Measurements from ENCODE around the gene GPR160. TPM values are rescaled to one million over a fixed set of nuclear protein-coding genes. Genes with fewer than 3 reads are reported as not detected.
A peak's percentile ranks its signal among the peaks of the same experiment; 100 is the strongest.

The GPR160 gene
- total RNA-seq, 1 experiment from 2014 or later: 9.9 TPM

- Histone ChIP-seq H3K9me3 (ENCODE audit: control insufficient read depth in 1 of 2, insufficient read depth in 1 of 2, low read depth in 1 of 2, low read length in 2 of 2) (no peaks in the 10 kb centered on the region), H3K36me3 (ENCODE audit: control insufficient read depth in 1 of 2, insufficient read depth in 2 of 2, low read length in 2 of 2) (no peaks in the 10 kb centered on the region), H3K9ac (ENCODE audit: low read length) (no peak overlapping the region), H3K4me1 (ENCODE audit: control insufficient read depth in 1 of 2, insufficient read depth in 2 of 2, low read length in 2 of 2) (no peaks in the 10 kb centered on the region), H3K79me2 (ENCODE audit: insufficient read depth, low read length) (no peaks in the 10 kb centered on the region), H3K4me2 (ENCODE audit: low read length) (no peak overlapping the region), H4K20me1 (ENCODE audit: insufficient read depth) (no peaks in the 10 kb centered on the region), H3K27ac (ENCODE audit: low read depth, low read length) (no peak overlapping the region), H3K4me3 (replicated peaks in 1 of 2; ENCODE audit: low read depth in 1 of 2, low read length in 2 of 2) (no peak overlapping the region), H2AFZ (ENCODE audit: low read depth, low read length, poor library complexity, severe bottlenecking) (no peak overlapping the region), H3K27me3 (ENCODE audit: insufficient read depth, low read length) (no peaks in the 10 kb centered on the region), H3K9me2 (ENCODE audit: insufficient read depth) (no peaks in the 10 kb centered on the region)
- TF ChIP-seq MAX (IDR thresholded peaks at IDR 0.05): no peak
- TF ChIP-seq EGR1 (IDR thresholded peaks at IDR 0.05; ENCODE audit: low read depth): no peak
- TF ChIP-seq ZFX (IDR thresholded peaks at IDR 0.05): no peak
- no peak for TF ChIP-seq RAD21 (IDR thresholded peaks at IDR 0.05; ENCODE audit: low read depth)
- no peak for TF ChIP-seq CEBPB (IDR thresholded peaks at IDR 0.05; ENCODE audit: low read depth)
- RAD21 ChIA-PET (ENCODE audit: low non-redundant PET in 1 of 2, low total read pairs in 2 of 2, uncharacterized antibody in 2 of 2, unreplicated experiment in 2 of 2): no interaction called here
- no TSS peak for BruUV-seq (replicated peaks)
- POLR2A ChIA-PET: no interaction called here
- no peak for DNase-seq (ENCODE audit: low read depth, low spot score)
- ATAC-seq: no peak
- CTCF ChIA-PET: interaction anchor here (0.7 kb wide), 1 partner anchor 351 kb away, joined by 3 read pairs; no protein-coding TSS in a partner anchor
- intact Hi-C loops (cut with micrococcal nuclease): no loop called here
Measured at GRCh38 chr3:170062068-170062467, 24.3 kb downstream of the GPR160 start.

- Histone ChIP-seq H3K4me2 (ENCODE audit: low read length) (no peak overlapping the region), H3K9me2 (ENCODE audit: insufficient read depth) (no peaks in the 10 kb centered on the region), H3K27ac (ENCODE audit: low read depth, low read length) (no peak overlapping the region), H3K27me3 (ENCODE audit: insufficient read depth, low read length) (no peaks in the 10 kb centered on the region), H3K9ac (ENCODE audit: low read length) (no peak overlapping the region), H4K20me1 (ENCODE audit: insufficient read depth) (no peaks in the 10 kb centered on the region), H2AFZ (ENCODE audit: low read depth, low read length, poor library complexity, severe bottlenecking) (no peak overlapping the region), H3K4me1 (ENCODE audit: control insufficient read depth in 1 of 2, insufficient read depth in 2 of 2, low read length in 2 of 2) (no peaks in the 10 kb centered on the region), H3K9me3 (ENCODE audit: control insufficient read depth in 1 of 2, insufficient read depth in 1 of 2, low read depth in 1 of 2, low read length in 2 of 2) (no peaks in the 10 kb centered on the region), H3K4me3 (replicated peaks in 1 of 2; ENCODE audit: low read depth in 1 of 2, low read length in 2 of 2) (no peak overlapping the region), H3K36me3 (ENCODE audit: control insufficient read depth in 1 of 2, insufficient read depth in 2 of 2, low read length in 2 of 2) (no peaks in the 10 kb centered on the region), H3K79me2 (ENCODE audit: insufficient read depth, low read length) (no peaks in the 10 kb centered on the region)
- CTCF ChIA-PET: interaction anchor here (0.7 kb wide), 1 partner anchor 350 kb away, joined by 3 read pairs; no protein-coding TSS in a partner anchor
- no TSS peak for BruUV-seq (replicated peaks)
- ATAC-seq (no peak; the same call in 1 of the 2 replicates), DNase-seq (ENCODE audit: low read depth, low spot score) (no peak)
- POLR2A ChIA-PET: no interaction called here
- intact Hi-C loops (cut with micrococcal nuclease): no loop called here
- TF ChIP-seq SIN3A (IDR thresholded peaks at IDR 0.05; ENCODE audit: low read depth) (no peak), POLR2A (IDR thresholded peaks at IDR 0.05; ENCODE audit: borderline replicate concordance, extremely low read depth, insufficient read depth, insufficient read length) (no peak), ELF1 (IDR thresholded peaks at IDR 0.05; ENCODE audit: borderline replicate concordance, low read depth) (no peak), SP1 (IDR thresholded peaks at IDR 0.05; ENCODE audit: low read depth) (no peak), POLR2AphosphoS5 (IDR thresholded peaks at IDR 0.05; ENCODE audit: low read depth, low read length) (no peak), MAX (IDR thresholded peaks at IDR 0.05) (no peak), CEBPB (IDR thresholded peaks at IDR 0.05; ENCODE audit: low read depth) (no peak), ZFX (IDR thresholded peaks at IDR 0.05) (no peak), EZH2 (IDR thresholded peaks at IDR 0.05) (no peak), ZNF274 (IDR thresholded peaks at IDR 0.05; ENCODE audit: low read depth, low read length) (no peak), EZH2phosphoT487 (IDR thresholded peaks at IDR 0.05; ENCODE audit: borderline replicate concordance) (no peak), CTCF (IDR thresholded peaks at IDR 0.05 in 2 of 3, conservative IDR thresholded peaks at IDR 0.05 in 1 of 3; ENCODE audit: borderline replicate concordance in 1 of 3, insufficient read depth in 1 of 3, low read depth in 2 of 3, low read length in 2 of 3) (peak in 2 of 3 experiments; percentile 37 to 51; a peak in 4 of 6 replicates), RAD21 (IDR thresholded peaks at IDR 0.05; ENCODE audit: low read depth) (0 out of 2 replicates have a peak, but pooled peaks have one; percentile 8), CBX3 (IDR thresholded peaks at IDR 0.05; ENCODE audit: low read depth) (no peak)
- RAD21 ChIA-PET (ENCODE audit: low non-redundant PET in 1 of 2, low total read pairs in 2 of 2, uncharacterized antibody in 2 of 2, unreplicated experiment in 2 of 2): no interaction called here
Measured at GRCh38 chr3:170062769-170063168, 25.0 kb downstream of the GPR160 start.
